Neutrophil (primary cell): ENCODE data around the gene PI4KA.

ENCODE experiments used
- H3K27ac ChIP-seq: fragments of 200-600 bp; sonication (generic); 2 replicates; pipeline ENCODE4 v1.5.1; 2016; ENCODE audit warnings: mild to moderate bottlenecking, moderate library complexity
- H3K27me3 ChIP-seq: fragments of 200-600 bp; sonication (generic); 2 replicates; pipeline ENCODE4 v1.6.0; 2016; ENCODE audit warnings: mild to moderate bottlenecking
- H3K36me3 ChIP-seq: fragments of 200-600 bp; sonication (generic); 2 replicates; pipeline ENCODE4 v1.5.1; 2017
- H3K4me1 ChIP-seq, 2 experiments: fragments of 200-600 bp in 1 of 2; sonication (generic) in 1 of 2; 1 replicate in 1 of 2; 2 replicates in 1 of 2; pipeline versions ENCODE4 v1.5.1 to v1.6.1; 2013 to 2016; ENCODE audit warnings: low read depth in 1 of 2, low read length in 1 of 2, mild to moderate bottlenecking in 1 of 2, moderate library complexity in 1 of 2; ENCODE audit not compliant: control insufficient read depth in 1 of 2, insufficient read depth in 1 of 2
- H3K4me3 ChIP-seq, 2 experiments: fragments of 200-600 bp in 1 of 2; sonication (generic) in 1 of 2; 1 replicate in 1 of 2; 2 replicates in 1 of 2; pipeline ENCODE4 v1.5.1; 2013 to 2016; ENCODE audit warnings: low read depth in 1 of 2, low read length in 1 of 2, mild to moderate bottlenecking in 1 of 2, moderate library complexity in 1 of 2
- H3K9me3 ChIP-seq: fragments of 200-600 bp; sonication (generic); 2 replicates; pipeline ENCODE4 v1.5.1; 2016
- CTCF ChIP-seq: fragments of 200-600 bp; sonication (generic); IDR thresholded peaks from 2 replicates; pipeline ENCODE4 v1.5.1; 2016; ENCODE audit warnings: antibody characterized with exemption

Gene PI4KA

GRCh38 chr22:20852503-20852902 lies 6.1 kb downstream of the PI4KA start:
- no peaks in the 10 kb centered on the region for H3K9me3 ChIP-seq
- H3K36me3 ChIP-seq = no peaks in the 10 kb centered on the region
- H3K27me3 ChIP-seq = no peaks in the 10 kb centered on the region
- no peak overlapping the region for H3K27ac ChIP-seq
- H3K4me1 ChIP-seq = peaks cover 17 to 21% of the 10 kb centered on the region in 2 experiments
- no peak overlapping the region for H3K4me3 ChIP-seq
- TF ChIP-seq CTCF = no peak

- H3K9me3 ChIP-seq = no peaks in the 10 kb centered on the region
- no peak for TF ChIP-seq CTCF
- H3K27me3 ChIP-seq = no peaks in the 10 kb centered on the region
- no peaks in the 10 kb centered on the region for H3K36me3 ChIP-seq
- peaks cover 12 to 17% of the 10 kb centered on the region in 2 experiments for H3K4me1 ChIP-seq
- H3K27ac ChIP-seq = no peak overlapping the region
- no peak overlapping the region for H3K4me3 ChIP-seq
These were observed 6.5 kb downstream of the PI4KA start for GRCh38 chr22:20852076-20852475.

- H3K36me3 ChIP-seq = no peaks in the 10 kb centered on the region
- no peaks in the 10 kb centered on the region for H3K27me3 ChIP-seq
- no peak overlapping the region for H3K27ac ChIP-seq
- no peaks in the 10 kb centered on the region for H3K9me3 ChIP-seq
- no peak overlapping the region for H3K4me3 ChIP-seq
- H3K4me1 ChIP-seq = peaks cover 5 to 9% of the 10 kb centered on the region in 2 experiments
- TF ChIP-seq CTCF = no peak
These were observed 11.2 kb downstream of the PI4KA start for GRCh38 chr22:20847318-20847822.

- Histone ChIP-seq H3K27ac (no peak overlapping the region), H3K27me3 (no peaks in the 10 kb centered on the region), H3K9me3 (no peaks in the 10 kb centered on the region), H3K36me3 (no peaks in the 10 kb centered on the region), H3K4me3 (no peak overlapping the region), H3K4me1 (peaks cover 5 to 9% of the 10 kb centered on the region in 2 experiments)
- no peak for TF ChIP-seq CTCF
These were observed 14.3 kb downstream of the PI4KA start for GRCh38 chr22:20844055-20845037.

GRCh38 chr22:20843501-20843900 lies 15.1 kb downstream of the PI4KA start:
- Histone ChIP-seq H3K4me1 (peaks cover 5 to 9% of the 10 kb centered on the region in 2 experiments), H3K27me3 (no peaks in the 10 kb centered on the region), H3K36me3 (no peaks in the 10 kb centered on the region), H3K4me3 (no peak overlapping the region), H3K9me3 (no peaks in the 10 kb centered on the region), H3K27ac (no peak overlapping the region)
- TF ChIP-seq CTCF = no peak
